ENCODE results near the gene PLEKHG2.
"Not testable (repeated sequence)": the region's sequence is repeated elsewhere in the genome, so short reads cannot be mapped to it uniquely, and the experiment has no call there.

PLEKHG2 gene

DNA sequence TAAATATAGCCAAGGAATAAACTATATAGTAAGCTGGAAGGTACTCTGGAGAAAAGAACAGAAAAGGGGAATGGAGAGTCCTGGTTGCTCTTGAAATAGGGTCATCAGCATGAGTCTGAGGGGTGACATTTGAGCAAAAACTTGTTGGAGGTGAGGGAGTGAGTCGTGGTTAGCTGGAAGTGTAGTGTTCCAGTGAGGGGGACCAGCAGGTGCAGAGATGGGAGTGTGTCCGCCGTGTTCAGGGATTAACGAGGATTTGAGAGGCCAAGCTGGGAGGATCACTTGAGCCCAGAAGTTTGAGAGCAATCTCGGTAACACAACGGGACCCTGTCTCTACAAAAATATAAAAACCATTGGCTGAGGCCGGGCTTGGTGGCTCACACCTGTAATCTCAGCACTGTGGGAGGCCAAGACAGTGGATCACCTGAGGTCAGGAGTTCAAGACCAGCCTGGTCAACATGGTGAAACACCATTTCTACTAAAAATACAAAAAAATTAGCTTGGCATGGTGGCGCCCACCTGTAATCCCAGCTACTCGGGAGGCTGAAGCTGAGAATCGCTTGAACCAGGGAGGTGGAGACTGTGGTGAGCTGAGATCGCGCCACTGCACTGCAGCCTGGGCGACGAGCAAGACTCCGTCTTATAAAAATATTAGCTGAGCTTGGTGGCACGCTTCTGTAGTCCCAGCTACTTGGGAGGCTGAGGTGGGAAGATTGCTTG, 34.1 kb downstream of the PLEKHG2 start:
- DNase-seq: no peak

DNA sequence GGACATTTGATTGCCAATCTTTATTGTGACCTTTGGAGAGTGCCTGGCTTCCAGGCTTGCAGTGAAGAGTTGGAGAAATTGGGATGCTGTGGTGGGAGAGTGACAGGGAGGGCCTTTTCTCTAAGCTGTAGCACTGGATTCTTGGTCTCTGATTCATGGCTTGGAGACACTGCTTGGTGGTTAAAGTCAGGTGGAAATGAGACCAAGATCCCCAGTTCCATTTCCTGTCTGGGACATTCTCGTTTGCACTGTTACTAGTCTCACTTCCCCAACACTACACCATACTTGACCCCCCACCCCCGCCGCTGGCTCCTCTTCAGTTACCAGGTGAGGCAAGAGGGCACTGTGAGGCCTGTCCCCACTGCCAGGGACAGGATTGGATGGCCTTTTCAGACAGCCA, 35.8 kb downstream of the PLEKHG2 start:
- DNase-seq: no peak

DNA sequence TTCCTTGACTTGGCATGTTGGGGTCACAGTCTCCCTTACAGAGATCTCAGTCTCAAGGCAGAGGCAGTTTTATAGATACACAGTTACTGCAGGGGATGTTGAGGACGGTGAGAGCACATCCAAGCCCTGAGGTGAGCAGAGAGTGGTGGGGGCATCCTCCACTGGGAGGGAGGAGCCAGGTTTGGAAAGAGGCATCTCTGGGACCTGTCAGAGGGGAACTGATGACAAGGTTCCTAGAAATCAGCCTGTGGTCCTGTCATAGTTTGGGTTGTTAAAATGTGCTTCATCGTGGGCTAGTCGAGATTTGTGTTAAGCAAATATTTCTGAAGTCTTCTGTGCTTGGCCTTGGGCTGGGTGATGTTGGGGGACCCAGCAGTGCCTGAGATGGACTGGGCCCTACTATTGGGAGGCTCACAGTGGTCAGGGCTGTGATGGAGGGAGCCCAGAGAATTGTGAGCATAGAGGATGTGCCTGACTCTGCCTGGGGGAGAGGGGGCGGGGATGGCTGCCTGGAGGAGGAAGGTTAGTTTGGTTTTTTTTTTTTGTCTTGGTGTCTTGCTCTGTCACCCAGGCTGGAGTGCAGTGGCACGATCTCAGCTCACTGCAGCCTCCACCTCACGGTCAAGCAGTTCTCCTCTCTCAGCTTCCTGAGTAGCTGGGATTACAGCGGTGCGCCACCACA, 36.8 kb downstream of the PLEKHG2 start:
- no peak for DNase-seq

DNA sequence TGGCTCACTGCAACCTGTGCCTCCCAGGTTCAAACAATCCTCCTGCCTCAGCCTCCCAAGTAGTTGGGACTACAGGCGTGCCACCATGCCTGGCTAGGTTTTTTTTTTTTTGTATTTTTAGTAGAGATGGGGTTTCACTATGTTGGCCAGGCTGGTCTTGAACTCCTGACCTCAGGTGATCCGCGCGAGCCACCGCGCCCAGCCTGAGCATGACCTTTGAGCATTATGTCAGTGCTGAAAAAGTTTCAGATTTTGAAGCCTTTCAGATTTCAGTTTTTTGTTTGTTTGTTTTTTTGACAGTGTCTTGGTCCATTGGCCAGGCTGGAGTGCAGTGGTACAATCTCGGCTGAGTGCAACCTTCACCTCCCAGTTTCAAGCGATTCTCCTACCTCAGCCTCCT, 38.8 kb downstream of the PLEKHG2 start:
- not testable (repeated sequence) for DNase-seq

DNA sequence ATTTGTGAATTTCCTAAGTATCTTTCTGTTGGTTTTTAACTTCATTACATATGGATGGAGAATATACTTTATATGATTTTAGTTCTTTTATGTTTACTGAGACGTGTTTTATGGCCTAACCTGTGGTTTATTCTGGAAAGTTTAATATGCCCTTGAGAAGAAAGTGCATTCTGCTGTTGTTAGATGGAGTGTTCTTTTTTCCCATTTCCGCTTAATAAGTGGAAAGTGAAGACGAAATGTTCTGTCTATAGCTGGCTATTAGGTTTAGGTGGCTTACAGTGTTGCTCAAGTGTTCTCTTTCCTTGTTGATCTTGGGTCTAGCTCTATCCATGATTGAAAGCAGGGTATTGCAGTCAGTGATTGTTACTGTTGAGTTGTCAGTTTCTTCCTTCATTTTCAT, 50.9 kb downstream of the PLEKHG2 start:
- no peak for DNase-seq

DNA sequence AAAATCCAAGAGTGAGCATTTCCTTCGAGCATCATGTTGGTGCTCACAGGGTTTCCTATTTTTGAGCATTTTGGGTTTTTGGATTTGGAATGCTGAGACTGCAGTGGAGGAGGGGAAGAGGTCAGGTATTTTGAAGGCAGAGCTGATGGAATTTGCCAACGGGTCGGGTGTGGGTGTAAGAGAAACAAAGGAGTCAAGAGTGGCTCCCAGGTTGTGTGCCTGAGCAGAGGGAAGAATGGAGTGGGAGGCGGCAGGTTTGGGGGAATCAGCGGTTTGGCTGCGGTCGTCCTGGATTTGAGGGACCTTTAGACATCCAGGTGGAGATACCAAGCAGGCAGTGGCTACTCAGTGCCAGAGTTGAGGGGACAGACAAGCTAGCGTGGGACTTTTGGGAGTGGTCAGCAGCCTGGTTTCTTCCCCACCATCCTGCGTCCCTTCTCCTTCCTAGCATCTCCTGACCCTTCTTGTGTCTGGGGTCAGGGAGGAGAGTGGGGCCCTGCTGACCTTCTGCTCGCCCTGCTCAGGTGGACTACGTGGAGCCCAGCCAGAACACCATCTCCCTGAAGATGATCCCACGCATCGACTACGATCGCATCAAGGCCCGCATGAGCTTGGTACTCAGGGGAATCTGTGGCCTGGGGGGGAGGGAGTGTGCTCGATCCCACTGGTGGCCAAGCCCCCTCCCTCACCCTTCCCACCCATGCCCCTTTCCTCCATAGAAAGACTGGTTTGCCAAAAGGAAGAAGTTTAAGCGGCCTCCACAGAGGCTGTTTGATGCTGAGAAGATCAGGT, 53.7 kb downstream of the PLEKHG2 start:
- no peak for DNase-seq

DNA sequence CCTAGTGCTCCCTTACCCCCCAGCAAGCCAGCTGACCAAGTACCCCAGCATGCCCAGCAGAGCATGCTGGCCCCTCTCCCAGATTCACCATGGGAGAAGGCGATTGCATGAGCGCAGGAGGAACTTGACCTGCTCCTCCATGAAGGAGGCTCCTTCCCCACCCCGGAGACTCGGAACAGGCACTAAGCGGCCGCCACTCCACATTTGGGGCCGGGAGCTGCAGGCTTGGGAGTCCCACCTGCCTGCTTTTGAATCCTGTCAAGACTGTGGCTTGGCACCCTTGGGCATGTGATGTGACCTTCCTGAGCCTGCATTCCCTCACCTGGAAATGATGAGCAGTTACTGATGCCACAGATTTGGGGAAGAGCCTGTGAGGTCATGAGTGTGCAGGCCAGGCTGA, 55.5 kb downstream of the PLEKHG2 start:
- DNase-seq: no peak

DNA sequence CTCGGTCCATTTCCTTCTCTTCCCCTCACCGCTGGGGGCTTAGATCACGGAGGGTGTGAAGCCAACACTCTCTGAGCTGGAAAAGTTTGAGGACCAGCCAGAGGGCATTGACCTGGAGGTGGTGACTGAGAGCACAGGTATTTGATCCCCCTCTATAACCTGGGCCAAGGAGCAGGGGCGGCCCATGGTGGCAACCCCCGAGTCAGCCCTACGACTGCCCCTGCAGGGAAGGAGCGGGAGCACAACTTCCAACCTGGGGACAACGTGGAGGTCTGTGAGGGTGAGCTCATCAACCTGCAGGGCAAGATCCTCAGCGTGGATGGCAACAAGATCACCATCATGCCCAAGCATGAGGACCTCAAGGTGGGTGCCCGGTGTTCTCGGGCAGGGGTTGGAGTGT, 56.6 kb downstream of the PLEKHG2 start:
- no peak for DNase-seq

DNA sequence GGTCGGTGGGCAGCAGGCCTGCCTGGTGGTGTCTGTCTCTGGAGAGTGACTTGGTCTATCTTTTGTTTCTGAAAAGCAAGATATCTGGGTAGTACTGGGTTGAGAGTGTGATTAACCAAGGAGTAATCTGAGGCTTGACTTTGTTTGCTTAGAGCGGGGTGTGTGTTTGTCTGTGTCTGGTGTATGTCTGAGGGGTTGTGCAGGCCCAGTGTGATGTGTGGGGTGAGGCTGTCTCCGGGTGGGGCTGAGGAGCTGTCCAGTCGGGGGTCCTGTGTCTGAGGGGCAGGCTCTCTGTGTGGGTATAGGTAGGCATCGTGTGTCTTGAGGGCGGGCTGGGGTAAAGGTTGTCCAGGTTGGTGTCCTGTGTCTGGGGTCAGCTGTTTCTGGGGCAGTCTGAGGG, 57.1 kb downstream of the PLEKHG2 start:
- no peak for DNase-seq

DNA sequence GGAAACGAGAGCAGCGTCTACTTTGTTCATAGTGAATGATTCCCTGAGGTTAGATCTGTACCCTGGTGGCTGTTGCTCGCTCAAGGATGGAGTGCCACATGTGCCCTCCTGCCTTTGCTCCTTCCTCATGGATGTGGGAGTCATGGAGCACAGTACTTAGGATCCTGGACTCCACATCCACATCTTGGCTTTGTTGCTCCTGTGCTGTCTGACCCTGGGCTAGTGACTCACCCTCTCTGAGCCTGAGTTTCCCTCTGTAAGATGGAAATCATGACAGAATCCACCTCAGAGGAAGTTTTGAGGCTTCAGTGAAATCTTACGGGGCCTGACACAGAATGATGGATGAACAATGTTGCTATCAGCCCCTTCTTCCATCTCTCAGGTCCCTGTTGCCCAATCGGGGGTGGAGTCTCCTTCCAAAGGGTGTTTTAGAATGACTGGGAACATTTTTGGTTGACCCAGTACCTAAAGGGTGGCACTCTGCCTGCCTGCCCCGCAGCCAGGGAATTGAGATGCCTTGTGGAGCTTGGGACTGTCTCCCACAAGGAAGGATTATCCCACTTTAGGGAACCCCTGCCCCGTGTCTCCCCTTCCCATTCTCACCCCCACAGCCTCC, 58.4 kb downstream of the PLEKHG2 start:
- no peak for DNase-seq

DNA sequence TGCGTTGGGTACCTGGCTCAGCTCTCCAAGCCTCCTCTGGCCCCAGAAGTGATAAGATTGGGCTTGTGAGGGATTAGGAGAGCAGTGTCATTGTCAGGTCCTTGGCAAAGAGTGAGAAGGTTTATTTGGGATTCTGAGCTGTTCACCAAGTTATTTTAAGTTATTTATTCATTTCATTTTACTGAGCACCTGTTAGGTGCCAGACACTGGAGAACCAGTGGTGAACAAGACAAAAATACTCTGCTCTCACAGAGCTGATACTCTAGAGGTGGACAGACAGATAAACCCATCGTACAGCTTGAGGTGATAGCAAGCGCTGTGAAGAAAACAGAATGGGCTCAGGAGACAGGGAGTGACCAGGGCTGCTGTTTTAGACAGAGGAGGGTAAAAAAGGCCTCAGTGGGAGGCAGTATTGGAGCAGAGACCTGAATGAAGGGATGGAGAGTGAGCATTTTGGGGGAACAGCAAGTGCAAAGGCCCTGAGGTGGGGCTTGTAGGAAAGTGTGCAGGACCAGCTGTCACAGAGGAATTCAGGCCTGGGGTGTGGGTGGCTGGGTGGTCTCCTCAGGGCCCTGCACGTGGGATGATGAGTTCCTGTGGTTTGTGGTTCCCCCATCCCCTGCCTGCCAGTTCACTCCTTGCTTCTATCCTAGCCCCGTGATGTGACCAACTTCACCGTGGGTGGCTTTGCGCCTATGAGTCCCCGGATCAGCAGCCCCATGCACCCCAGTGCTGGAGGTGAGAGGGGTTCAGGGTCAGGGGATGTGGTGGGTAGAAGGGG, 59.5 kb downstream of the PLEKHG2 start:
- DNase-seq: no peak

DNA sequence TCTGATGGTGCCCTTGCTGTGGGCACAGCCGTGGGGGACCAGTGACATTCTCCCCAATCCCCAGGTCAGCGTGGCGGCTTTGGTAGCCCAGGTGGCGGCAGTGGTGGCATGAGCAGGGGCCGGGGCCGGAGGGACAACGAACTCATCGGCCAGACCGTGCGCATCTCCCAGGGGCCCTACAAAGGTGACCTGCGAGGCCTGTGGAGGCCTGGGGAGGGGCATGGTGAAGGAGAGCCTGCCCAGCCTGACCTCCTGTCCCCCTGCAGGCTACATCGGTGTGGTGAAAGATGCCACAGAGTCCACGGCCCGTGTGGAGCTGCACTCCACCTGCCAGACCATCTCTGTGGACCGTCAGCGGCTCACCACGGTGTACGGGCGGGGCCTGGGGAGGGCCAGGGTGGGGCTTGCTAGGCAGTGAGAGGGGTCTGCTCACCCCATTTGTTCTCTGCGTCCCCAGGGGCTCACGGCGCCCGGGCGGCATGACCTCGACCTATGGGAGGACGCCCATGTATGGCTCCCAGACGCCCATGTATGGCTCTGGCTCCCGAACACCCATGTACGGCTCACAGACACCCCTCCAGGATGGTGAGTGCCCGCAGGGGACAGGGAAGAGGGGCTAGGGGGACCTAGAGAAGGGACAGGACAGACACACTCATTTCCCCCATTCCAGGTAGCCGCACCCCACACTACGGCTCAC, 60.4 kb downstream of the PLEKHG2 start:
- no peak for DNase-seq

DNA sequence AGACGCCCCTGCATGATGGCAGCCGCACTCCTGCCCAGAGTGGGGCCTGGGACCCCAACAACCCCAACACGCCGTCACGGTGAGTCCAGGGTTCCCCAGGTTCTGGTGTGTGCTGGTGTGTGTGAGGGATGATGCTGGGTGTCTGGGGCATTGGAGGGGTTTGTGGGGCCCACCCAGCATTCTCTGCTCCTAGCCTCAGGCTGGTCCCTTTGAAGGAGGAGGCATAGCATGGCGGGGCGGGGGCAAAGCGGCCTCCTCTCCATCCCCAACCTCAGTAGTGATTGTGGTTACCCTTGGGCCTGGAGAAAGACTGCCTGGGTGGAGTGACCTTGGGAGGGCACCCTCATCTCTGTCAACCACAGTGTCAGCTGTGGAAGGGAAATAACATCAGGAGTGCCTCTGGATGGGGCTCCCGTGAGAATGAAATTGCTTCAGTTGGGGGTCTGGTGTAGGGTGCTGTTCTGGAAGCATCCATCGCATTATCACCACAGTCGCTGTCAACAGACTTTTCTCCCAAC, 61.0 kb downstream of the PLEKHG2 start:
- DNase-seq: no peak

DNA sequence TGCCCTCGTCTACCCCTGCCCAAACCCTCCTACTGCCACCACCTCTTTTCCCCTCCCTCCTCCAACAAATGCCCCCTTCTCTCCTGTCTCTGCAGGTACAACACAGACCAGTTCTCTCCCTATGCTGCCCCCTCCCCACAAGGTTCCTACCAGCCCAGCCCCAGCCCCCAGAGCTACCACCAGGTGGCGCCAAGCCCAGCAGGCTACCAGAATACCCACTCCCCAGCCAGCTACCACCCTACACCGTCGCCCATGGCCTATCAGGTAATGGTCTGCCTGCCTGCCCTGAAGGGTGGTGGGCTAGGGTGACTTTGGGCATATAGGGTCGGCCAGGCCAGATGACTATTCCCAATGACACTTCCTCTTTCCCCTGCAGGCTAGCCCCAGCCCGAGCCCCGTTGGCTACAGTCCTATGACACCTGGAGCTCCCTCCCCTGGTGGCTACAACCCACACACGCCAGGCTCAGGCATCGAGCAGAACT, 61.7 kb downstream of the PLEKHG2 start:
- DNase-seq: no peak

DNA sequence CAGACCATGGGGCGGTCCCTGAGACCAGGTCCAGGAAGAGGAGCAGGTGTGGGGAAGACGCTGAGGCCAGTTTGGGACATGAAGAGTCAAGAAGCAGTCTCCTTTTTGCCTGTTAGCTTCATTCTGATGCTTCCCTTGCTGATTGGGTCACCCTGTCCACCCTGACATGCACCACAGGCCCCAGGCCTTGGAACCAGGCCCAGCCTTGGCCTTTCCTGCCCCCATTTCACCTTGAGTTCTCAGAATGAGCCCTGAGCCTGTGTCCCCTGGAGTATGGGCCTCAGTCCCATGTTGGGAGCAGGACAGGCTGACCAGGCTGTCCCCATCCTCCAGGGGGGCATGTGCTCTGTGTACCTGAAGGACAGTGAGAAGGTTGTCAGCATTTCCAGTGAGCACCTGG, 63.3 kb downstream of the PLEKHG2 start:
- DNase-seq: no peak

All from amniotic stem cell (primary cell).